Stimulated activated naive B cell treated with anti-CD40 and anti-IgM and Interleukin-4, amounts not matched to agents 10 μg/mL and 1 μg/mL and 100 μg/mL, for 72 hours (primary cell): ENCODE results near the gene BIRC6.

Experiments used
- ATAC-seq, 2 donors: fragments of 150-1000 bp; cut with Tn5 transposase; replicated peaks; 2 replicates each; pipeline ENCODE4 v1.10.0; 2021; ENCODE audit warnings: moderate library complexity in 1 of 2
- DNase-seq: peaks from one replicate; pipeline ENCODE4 v3.0.0; 2021
- H3K27ac Mint-ChIP-seq: one replicate; pipeline ENCODE4 v1.8.0; 2022; ENCODE audit warnings: mild to moderate bottlenecking, mixed read lengths
- H3K27me3 Mint-ChIP-seq, 2 donors: one replicate each; pipeline ENCODE4 v1.8.0; 2022; ENCODE audit warnings: mixed read lengths in 2 of 2
- H3K36me3 Mint-ChIP-seq, 2 donors: one replicate each; pipeline ENCODE4 v1.8.0; 2022; ENCODE audit warnings: mixed read lengths in 2 of 2, mild to moderate bottlenecking in 1 of 2
- H3K4me1 Mint-ChIP-seq, 2 donors: one replicate each; pipeline ENCODE4 v1.8.0; 2022; ENCODE audit warnings: mixed read lengths in 2 of 2, mild to moderate bottlenecking in 1 of 2
- H3K4me3 Mint-ChIP-seq, 2 donors: one replicate each; pipeline ENCODE4 v1.8.0; 2022; ENCODE audit warnings: mild to moderate bottlenecking in 2 of 2, mixed read lengths in 2 of 2, moderate library complexity in 1 of 2
- H3K9me3 Mint-ChIP-seq, 2 donors: one replicate each; pipeline ENCODE4 v1.8.0; 2022; ENCODE audit warnings: mixed read lengths in 2 of 2, mild to moderate bottlenecking in 1 of 2

Gene BIRC6

GRCh38 chr2:32403782-32404181, 47.0 kb downstream of the BIRC6 start:
- Mint-ChIP-seq H3K27me3 (no peaks in the 10 kb centered on the region), H3K27ac (no peak overlapping the region), H3K9me3 (no peaks in the 10 kb centered on the region), H3K4me3 (no peak overlapping the region), H3K4me1 (peaks cover 5 to 20% of the 10 kb centered on the region in 2 donors), H3K36me3 (peaks cover 10 to 18% of the 10 kb centered on the region in 2 donors)
- no peak for ATAC-seq
- no peak for DNase-seq

- H3K9me3 Mint-ChIP-seq, result no peaks in the 10 kb centered on the region
- no peak for ATAC-seq
- H3K36me3 Mint-ChIP-seq, result peaks cover 15 to 23% of the 10 kb centered on the region in 2 donors
- no peak overlapping the region for H3K4me3 Mint-ChIP-seq
- peaks cover 5 to 20% of the 10 kb centered on the region in 2 donors for H3K4me1 Mint-ChIP-seq
- no peaks in the 10 kb centered on the region for H3K27me3 Mint-ChIP-seq
- DNase-seq, result no peak
- H3K27ac Mint-ChIP-seq, result no peak overlapping the region
These were observed 47.9 kb downstream of the BIRC6 start for GRCh38 chr2:32404691-32405090.

- Mint-ChIP-seq H3K27ac (peak overlapping the region; percentile 51), H3K4me3 (no peak overlapping the region), H3K9me3 (no peaks in the 10 kb centered on the region), H3K4me1 (peaks cover 2 to 5% of the 10 kb centered on the region in 2 donors), H3K36me3 (peaks cover 23 to 46% of the 10 kb centered on the region in 2 donors), H3K27me3 (no peaks in the 10 kb centered on the region)
- ATAC-seq, result no peak
- no peak for DNase-seq
These were observed 59.7 kb downstream of the BIRC6 start for GRCh38 chr2:32416519-32416918.

GRCh38 chr2:32417659-32418058, 60.8 kb downstream of the BIRC6 start:
- no peak overlapping the region for H3K27ac Mint-ChIP-seq
- no peaks in the 10 kb centered on the region for H3K27me3 Mint-ChIP-seq
- H3K9me3 Mint-ChIP-seq, result no peaks in the 10 kb centered on the region
- ATAC-seq (no peak), DNase-seq (no peak)
- H3K4me1 Mint-ChIP-seq, result peaks cover 7 to 14% of the 10 kb centered on the region in 2 donors
- H3K36me3 Mint-ChIP-seq, result peaks cover 26 to 47% of the 10 kb centered on the region in 2 donors
- no peak overlapping the region for H3K4me3 Mint-ChIP-seq

GRCh38 chr2:32418778-32419177, 62.0 kb downstream of the BIRC6 start:
- no peak for DNase-seq
- H3K27ac Mint-ChIP-seq, result no peak overlapping the region
- H3K4me1 Mint-ChIP-seq, result peaks cover 9 to 25% of the 10 kb centered on the region in 2 donors
- H3K36me3 Mint-ChIP-seq, result peaks cover 31 to 52% of the 10 kb centered on the region in 2 donors
- no peaks in the 10 kb centered on the region for H3K9me3 Mint-ChIP-seq
- no peak overlapping the region for H3K4me3 Mint-ChIP-seq
- no peaks in the 10 kb centered on the region for H3K27me3 Mint-ChIP-seq
- ATAC-seq, result no peak

- H3K4me1 Mint-ChIP-seq, result peaks cover 19 to 48% of the 10 kb centered on the region in 2 donors
- peaks cover 37 to 60% of the 10 kb centered on the region in 2 donors for H3K36me3 Mint-ChIP-seq
- no peak for ATAC-seq
These were observed 65.3 kb downstream of the BIRC6 start for GRCh38 chr2:32422133-32422532.

GRCh38 chr2:32423536-32423935, 66.7 kb downstream of the BIRC6 start:
- Mint-ChIP-seq H3K27me3 (no peaks in the 10 kb centered on the region), H3K4me3 (no peak overlapping the region), H3K27ac (peak overlapping the region; percentile 39), H3K36me3 (peaks cover 34 to 56% of the 10 kb centered on the region in 2 donors), H3K9me3 (no peaks in the 10 kb centered on the region), H3K4me1 (peaks cover 23 to 56% of the 10 kb centered on the region in 2 donors)
- DNase-seq (no peak), ATAC-seq (peak; percentile 41 to 60)

More at GRCh38 chr2:32422133-32422532, 65.3 kb downstream of the BIRC6 start:
- Mint-ChIP-seq H3K4me3 (no peak overlapping the region), H3K9me3 (no peaks in the 10 kb centered on the region), H3K27ac (no peak overlapping the region), H3K27me3 (no peaks in the 10 kb centered on the region)
- DNase-seq, result no peak

- Mint-ChIP-seq H3K27me3 (no peaks in the 10 kb centered on the region), H3K4me3 (no peak overlapping the region), H3K36me3 (peaks cover 32 to 53% of the 10 kb centered on the region in 2 donors), H3K27ac (no peak overlapping the region), H3K4me1 (peaks cover 23 to 56% of the 10 kb centered on the region in 2 donors), H3K9me3 (no peaks in the 10 kb centered on the region)
- no peak for ATAC-seq
- DNase-seq, result no peak
These were observed 67.9 kb downstream of the BIRC6 start for GRCh38 chr2:32424739-32425138.

GRCh38 chr2:32425719-32426141, 68.9 kb downstream of the BIRC6 start:
- DNase-seq (no peak), ATAC-seq (no peak)
- no peaks in the 10 kb centered on the region for H3K9me3 Mint-ChIP-seq
- H3K27ac Mint-ChIP-seq, result no peak overlapping the region
- H3K4me3 Mint-ChIP-seq, result no peak overlapping the region
- no peaks in the 10 kb centered on the region for H3K27me3 Mint-ChIP-seq
- H3K36me3 Mint-ChIP-seq, result peaks cover 31 to 49% of the 10 kb centered on the region in 2 donors
- peaks cover 23 to 56% of the 10 kb centered on the region in 2 donors for H3K4me1 Mint-ChIP-seq

GRCh38 chr2:32427672-32428610, 71.1 kb downstream of the BIRC6 start:
- H3K4me3 Mint-ChIP-seq, result no peak overlapping the region
- no peak overlapping the region for H3K27ac Mint-ChIP-seq
- no peaks in the 10 kb centered on the region for H3K27me3 Mint-ChIP-seq
- H3K9me3 Mint-ChIP-seq, result no peaks in the 10 kb centered on the region
- DNase-seq (no peak), ATAC-seq (no peak)
- H3K4me1 Mint-ChIP-seq, result peaks cover 19 to 43% of the 10 kb centered on the region in 2 donors
- peaks cover 23 to 42% of the 10 kb centered on the region in 2 donors for H3K36me3 Mint-ChIP-seq

GRCh38 chr2:32430804-32431203, 74.0 kb downstream of the BIRC6 start:
- DNase-seq (no peak), ATAC-seq (no peak)
- peaks cover 15 to 31% of the 10 kb centered on the region in 2 donors for H3K36me3 Mint-ChIP-seq
- no peak overlapping the region for H3K4me3 Mint-ChIP-seq
- H3K4me1 Mint-ChIP-seq, result peaks cover 12 to 23% of the 10 kb centered on the region in 2 donors
- H3K9me3 Mint-ChIP-seq, result no peaks in the 10 kb centered on the region
- H3K27ac Mint-ChIP-seq, result no peak overlapping the region
- H3K27me3 Mint-ChIP-seq, result no peaks in the 10 kb centered on the region

- Mint-ChIP-seq H3K4me1 (peaks cover 3 to 6% of the 10 kb centered on the region in 2 donors), H3K27me3 (no peaks in the 10 kb centered on the region), H3K27ac (no peak overlapping the region), H3K9me3 (no peaks in the 10 kb centered on the region), H3K4me3 (no peak overlapping the region), H3K36me3 (peaks cover 26 to 49% of the 10 kb centered on the region in 2 donors)
- ATAC-seq (no peak), DNase-seq (no peak)
These were observed 79.3 kb downstream of the BIRC6 start for GRCh38 chr2:32436150-32436549.

- H3K27me3 Mint-ChIP-seq, result no peaks in the 10 kb centered on the region
These were observed 85.2 kb downstream of the BIRC6 start for GRCh38 chr2:32442020-32442467.

GRCh38 chr2:32446369-32446768, 89.5 kb downstream of the BIRC6 start:
- ATAC-seq (no peak), DNase-seq (no peak)
- Mint-ChIP-seq H3K9me3 (no peaks in the 10 kb centered on the region), H3K27ac (no peak overlapping the region), H3K4me1 (peaks cover 0 to 4% of the 10 kb centered on the region in 2 donors), H3K36me3 (peaks cover 40 to 49% of the 10 kb centered on the region in 2 donors), H3K4me3 (no peak overlapping the region), H3K27me3 (no peaks in the 10 kb centered on the region)

More at GRCh38 chr2:32442020-32442467, 85.2 kb downstream of the BIRC6 start:
- DNase-seq (no peak), ATAC-seq (no peak)
- Mint-ChIP-seq H3K9me3 (no peaks in the 10 kb centered on the region), H3K36me3 (peaks cover 37 to 56% of the 10 kb centered on the region in 2 donors), H3K4me3 (no peak overlapping the region), H3K27ac (no peak overlapping the region), H3K4me1 (no peaks in the 10 kb centered on the region)

- Mint-ChIP-seq H3K27me3 (no peaks in the 10 kb centered on the region), H3K36me3 (peaks cover 25 to 31% of the 10 kb centered on the region in 2 donors), H3K27ac (no peak overlapping the region), H3K9me3 (no peaks in the 10 kb centered on the region), H3K4me3 (no peak overlapping the region), H3K4me1 (peaks cover 9 to 15% of the 10 kb centered on the region in 2 donors)
- ATAC-seq, result no peak
- DNase-seq, result no peak
These were observed 94.0 kb downstream of the BIRC6 start for GRCh38 chr2:32450851-32451250.
